ENCODE data around the gene GJB2.

GJB2 gene

GRCh38 chr13:20221772-20222171 lies 29.0 kb upstream of the GJB2 start:
- Histone ChIP-seq H3K27me3 (replicated peaks; ENCODE audit: control insufficient read depth, insufficient read depth, low read length, poor library complexity, severe bottlenecking) (no peaks in the 10 kb centered on the region), H3K36me3 (ENCODE audit: control insufficient read depth, insufficient read depth, low read length) (no peaks in the 10 kb centered on the region), H3K4me1 (ENCODE audit: control insufficient read depth, insufficient read depth, low read length, poor library complexity, severe bottlenecking) (no peaks in the 10 kb centered on the region), H3K9me3 (ENCODE audit: control insufficient read depth, low read length) (no peaks in the 10 kb centered on the region), H3K27ac (ENCODE audit: insufficient read depth, low read length, poor library complexity, severe bottlenecking) (no peak overlapping the region), H3K4me3 (ENCODE audit: insufficient read depth, low read depth, low read length, poor library complexity, severe bottlenecking) (no peak overlapping the region)
- no peak for DNase-seq

DNA sequence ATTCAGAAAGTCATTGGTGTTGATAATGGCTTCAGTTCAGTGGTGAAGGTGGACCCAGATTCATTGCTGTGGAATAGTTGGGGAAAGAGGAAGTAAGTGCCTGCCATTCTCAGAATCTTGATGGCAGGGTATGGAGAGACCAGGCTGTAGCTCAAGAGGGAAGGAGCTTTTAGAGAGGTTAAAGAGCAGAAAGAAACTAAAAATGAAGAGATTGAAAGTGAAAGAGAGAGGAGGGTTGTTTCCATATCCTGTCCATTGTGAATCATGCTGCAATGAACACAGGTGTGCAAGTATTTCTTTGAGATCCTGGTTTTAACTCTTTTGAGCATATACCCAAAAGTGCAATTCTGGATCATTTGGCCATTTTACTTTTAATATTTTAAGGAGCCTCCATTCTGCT lies 26.8 kb upstream of the GJB2 start:
- no peaks in the 10 kb centered on the region for H3K4me1 ChIP-seq (ENCODE audit: control insufficient read depth, insufficient read depth, low read length, poor library complexity, severe bottlenecking)
- H3K36me3 ChIP-seq (ENCODE audit: control insufficient read depth, insufficient read depth, low read length) = no peaks in the 10 kb centered on the region
- no peaks in the 10 kb centered on the region for H3K9me3 ChIP-seq (ENCODE audit: control insufficient read depth, low read length)
- H3K27ac ChIP-seq (ENCODE audit: insufficient read depth, low read length, poor library complexity, severe bottlenecking) = no peak overlapping the region
- H3K27me3 ChIP-seq (replicated peaks; ENCODE audit: control insufficient read depth, insufficient read depth, low read length, poor library complexity, severe bottlenecking) = no peaks in the 10 kb centered on the region
- H3K4me3 ChIP-seq (ENCODE audit: insufficient read depth, low read depth, low read length, poor library complexity, severe bottlenecking) = no peak overlapping the region
- DNase-seq = no peak

- no peaks in the 10 kb centered on the region for H3K27me3 ChIP-seq (replicated peaks; ENCODE audit: control insufficient read depth, insufficient read depth, low read length, poor library complexity, severe bottlenecking)
- no peak overlapping the region for H3K4me3 ChIP-seq (ENCODE audit: insufficient read depth, low read depth, low read length, poor library complexity, severe bottlenecking)
- H3K9me3 ChIP-seq (ENCODE audit: control insufficient read depth, low read length) = no peaks in the 10 kb centered on the region
- no peaks in the 10 kb centered on the region for H3K36me3 ChIP-seq (ENCODE audit: control insufficient read depth, insufficient read depth, low read length)
- DNase-seq = no peak
- no peaks in the 10 kb centered on the region for H3K4me1 ChIP-seq (ENCODE audit: control insufficient read depth, insufficient read depth, low read length, poor library complexity, severe bottlenecking)
- no peak overlapping the region for H3K27ac ChIP-seq (ENCODE audit: insufficient read depth, low read length, poor library complexity, severe bottlenecking)
Observed at GRCh38 chr13:20217168-20217567, 24.4 kb upstream of the GJB2 start.

- H3K4me1 ChIP-seq (ENCODE audit: control insufficient read depth, insufficient read depth, low read length, poor library complexity, severe bottlenecking) = no peaks in the 10 kb centered on the region
Observed at GRCh38 chr13:20209948-20210347, 17.2 kb upstream of the GJB2 start.

DNA sequence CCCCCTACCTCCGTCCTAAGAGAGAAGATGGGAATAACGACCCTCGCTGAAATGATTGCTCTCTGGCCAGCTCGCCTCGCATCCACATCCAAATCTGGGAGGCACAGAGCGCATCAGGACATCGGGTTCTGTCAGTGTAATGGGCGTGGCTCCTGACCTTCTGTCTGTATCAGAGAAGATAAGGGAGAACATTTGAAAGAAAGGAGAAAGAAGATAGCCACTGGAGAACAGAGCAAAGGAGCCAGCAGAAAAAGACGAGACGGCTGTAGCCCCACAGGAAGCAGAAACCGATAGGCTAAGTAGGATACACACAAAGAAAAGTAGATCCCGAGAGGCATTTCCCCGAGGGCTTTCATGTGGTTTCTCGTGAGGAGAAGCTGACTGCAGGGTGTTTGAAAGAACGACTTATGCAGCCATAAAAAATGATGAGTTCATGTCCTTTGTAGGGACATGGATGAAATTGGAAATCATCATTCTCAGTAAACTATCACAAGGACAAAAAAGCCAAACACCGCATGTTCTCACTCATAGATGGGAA lies 14.0 kb upstream of the GJB2 start:
- Histone ChIP-seq H3K4me3 (ENCODE audit: insufficient read depth, low read depth, low read length, poor library complexity, severe bottlenecking) (no peak overlapping the region), H3K36me3 (ENCODE audit: control insufficient read depth, insufficient read depth, low read length) (no peaks in the 10 kb centered on the region), H3K9me3 (ENCODE audit: control insufficient read depth, low read length) (no peaks in the 10 kb centered on the region), H3K27ac (ENCODE audit: insufficient read depth, low read length, poor library complexity, severe bottlenecking) (no peak overlapping the region), H3K4me1 (ENCODE audit: control insufficient read depth, insufficient read depth, low read length, poor library complexity, severe bottlenecking) (no peaks in the 10 kb centered on the region), H3K27me3 (replicated peaks; ENCODE audit: control insufficient read depth, insufficient read depth, low read length, poor library complexity, severe bottlenecking) (no peaks in the 10 kb centered on the region)
- no peak for DNase-seq

More at GRCh38 chr13:20209948-20210347, 17.2 kb upstream of the GJB2 start:
- no peak for DNase-seq
- Histone ChIP-seq H3K4me3 (ENCODE audit: insufficient read depth, low read depth, low read length, poor library complexity, severe bottlenecking) (no peak overlapping the region), H3K27ac (ENCODE audit: insufficient read depth, low read length, poor library complexity, severe bottlenecking) (no peak overlapping the region), H3K9me3 (ENCODE audit: control insufficient read depth, low read length) (no peaks in the 10 kb centered on the region), H3K27me3 (replicated peaks; ENCODE audit: control insufficient read depth, insufficient read depth, low read length, poor library complexity, severe bottlenecking) (no peaks in the 10 kb centered on the region), H3K36me3 (ENCODE audit: control insufficient read depth, insufficient read depth, low read length) (no peaks in the 10 kb centered on the region)

GRCh38 chr13:20206065-20206697 lies 13.4 kb upstream of the GJB2 start:
- no peak overlapping the region for H3K4me3 ChIP-seq (ENCODE audit: insufficient read depth, low read depth, low read length, poor library complexity, severe bottlenecking)

GRCh38 chr13:20198781-20199180 lies 6.0 kb upstream of the GJB2 start:
- H3K4me3 ChIP-seq (ENCODE audit: insufficient read depth, low read depth, low read length, poor library complexity, severe bottlenecking) = no peak overlapping the region
- no peak for DNase-seq
- no peak overlapping the region for H3K27ac ChIP-seq (ENCODE audit: insufficient read depth, low read length, poor library complexity, severe bottlenecking)
- peaks cover 33% of the 10 kb centered on the region for H3K27me3 ChIP-seq (replicated peaks; ENCODE audit: control insufficient read depth, insufficient read depth, low read length, poor library complexity, severe bottlenecking)
- no peaks in the 10 kb centered on the region for H3K9me3 ChIP-seq (ENCODE audit: control insufficient read depth, low read length)
- H3K36me3 ChIP-seq (ENCODE audit: control insufficient read depth, insufficient read depth, low read length) = no peaks in the 10 kb centered on the region
- peaks cover 6% of the 10 kb centered on the region for H3K4me1 ChIP-seq (ENCODE audit: control insufficient read depth, insufficient read depth, low read length, poor library complexity, severe bottlenecking)

More at GRCh38 chr13:20206065-20206697, 13.4 kb upstream of the GJB2 start:
- Histone ChIP-seq H3K36me3 (ENCODE audit: control insufficient read depth, insufficient read depth, low read length) (no peaks in the 10 kb centered on the region), H3K27me3 (replicated peaks; ENCODE audit: control insufficient read depth, insufficient read depth, low read length, poor library complexity, severe bottlenecking) (no peaks in the 10 kb centered on the region), H3K9me3 (ENCODE audit: control insufficient read depth, low read length) (no peaks in the 10 kb centered on the region), H3K27ac (ENCODE audit: insufficient read depth, low read length, poor library complexity, severe bottlenecking) (no peak overlapping the region), H3K4me1 (ENCODE audit: control insufficient read depth, insufficient read depth, low read length, poor library complexity, severe bottlenecking) (no peaks in the 10 kb centered on the region)
- DNase-seq = no peak

- Histone ChIP-seq H3K27me3 (replicated peaks; ENCODE audit: control insufficient read depth, insufficient read depth, low read length, poor library complexity, severe bottlenecking) (peaks cover 47% of the 10 kb centered on the region), H3K9me3 (ENCODE audit: control insufficient read depth, low read length) (no peaks in the 10 kb centered on the region), H3K36me3 (ENCODE audit: control insufficient read depth, insufficient read depth, low read length) (no peaks in the 10 kb centered on the region), H3K27ac (ENCODE audit: insufficient read depth, low read length, poor library complexity, severe bottlenecking) (no peak overlapping the region), H3K4me1 (ENCODE audit: control insufficient read depth, insufficient read depth, low read length, poor library complexity, severe bottlenecking) (peaks cover 20% of the 10 kb centered on the region), H3K4me3 (ENCODE audit: insufficient read depth, low read depth, low read length, poor library complexity, severe bottlenecking) (no peak overlapping the region)
- no peak for DNase-seq
Observed at GRCh38 chr13:20197361-20197834, 4.7 kb upstream of the GJB2 start.

GRCh38 chr13:20195801-20196200 lies 3.1 kb upstream of the GJB2 start:
- Histone ChIP-seq H3K36me3 (ENCODE audit: control insufficient read depth, insufficient read depth, low read length) (no peaks in the 10 kb centered on the region), H3K9me3 (ENCODE audit: control insufficient read depth, low read length) (no peaks in the 10 kb centered on the region), H3K4me3 (ENCODE audit: insufficient read depth, low read depth, low read length, poor library complexity, severe bottlenecking) (no peak overlapping the region), H3K27me3 (replicated peaks; ENCODE audit: control insufficient read depth, insufficient read depth, low read length, poor library complexity, severe bottlenecking) (peaks cover 56% of the 10 kb centered on the region), H3K4me1 (ENCODE audit: control insufficient read depth, insufficient read depth, low read length, poor library complexity, severe bottlenecking) (peaks cover 26% of the 10 kb centered on the region), H3K27ac (ENCODE audit: insufficient read depth, low read length, poor library complexity, severe bottlenecking) (no peak overlapping the region)
- DNase-seq = no peak

DNA sequence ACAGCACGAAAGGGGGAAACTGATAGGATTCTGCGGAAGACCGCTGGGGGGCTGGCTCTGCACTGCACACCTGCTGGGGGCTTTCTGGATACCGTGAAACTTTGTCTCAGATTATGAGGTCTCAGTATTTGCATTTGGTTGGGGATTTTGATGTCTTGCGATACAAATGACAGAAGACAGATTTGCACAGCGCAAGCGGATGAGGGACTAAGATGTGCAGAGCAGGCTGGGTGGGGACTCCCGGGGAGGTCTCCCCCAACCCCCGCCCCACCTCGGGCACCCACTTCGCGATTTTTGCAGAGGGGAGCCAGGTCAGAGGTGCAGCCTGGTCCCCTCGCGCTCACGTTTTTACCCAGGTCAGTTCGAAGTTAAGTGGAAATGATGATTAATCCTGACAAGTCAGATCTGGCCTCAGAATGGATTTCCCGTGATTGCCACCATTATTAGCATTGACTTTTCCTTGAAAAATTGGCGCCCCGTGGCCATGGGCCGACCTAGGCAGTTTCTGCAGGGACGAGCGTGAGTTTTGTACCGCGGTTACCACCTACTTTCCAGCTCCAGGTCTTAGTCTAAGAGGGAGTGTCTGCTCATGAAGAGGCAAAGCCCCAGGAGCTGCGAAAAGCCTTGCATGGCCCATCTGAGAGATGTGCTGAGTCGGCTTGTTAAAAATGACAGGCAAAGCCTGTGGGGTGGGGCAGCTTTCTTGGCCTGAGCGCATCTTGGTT lies 1.3 kb upstream of the GJB2 start:
- Histone ChIP-seq H3K36me3 (ENCODE audit: control insufficient read depth, insufficient read depth, low read length) (no peaks in the 10 kb centered on the region), H3K27me3 (replicated peaks; ENCODE audit: control insufficient read depth, insufficient read depth, low read length, poor library complexity, severe bottlenecking) (peaks cover 56% of the 10 kb centered on the region), H3K4me1 (ENCODE audit: control insufficient read depth, insufficient read depth, low read length, poor library complexity, severe bottlenecking) (peaks cover 26% of the 10 kb centered on the region), H3K4me3 (ENCODE audit: insufficient read depth, low read depth, low read length, poor library complexity, severe bottlenecking) (peak overlapping the region; percentile 56), H3K27ac (ENCODE audit: insufficient read depth, low read length, poor library complexity, severe bottlenecking) (no peak overlapping the region), H3K9me3 (ENCODE audit: control insufficient read depth, low read length) (no peaks in the 10 kb centered on the region)
- no peak for DNase-seq

Data from effector memory CD4-positive, alpha-beta T cell (primary cell).